GM18499 (cell line): ENCODE data around the gene SNX24.
"Not testable (repeated sequence)": the region's sequence is repeated elsewhere in the genome, so short reads cannot be mapped to it uniquely, and the experiment has no call there.

ENCODE experiments used
- ATAC-seq: cut with Tn5 transposase; IDR thresholded peaks from one replicate; pipeline ENCODE4 v1.9.1; 2021; ENCODE audit warnings: moderate number of reproducible peaks; ENCODE audit not compliant: insufficient read depth, unreplicated experiment

Gene SNX24

GRCh38 chr5:122957457-122957856 lies 112.0 kb downstream of the SNX24 start:
- ATAC-seq = no peak

GRCh38 chr5:122959740-122960445 lies 114.5 kb downstream of the SNX24 start:
- no peak for ATAC-seq

- ATAC-seq = no peak
Measured at GRCh38 chr5:122963305-122963704, 117.9 kb downstream of the SNX24 start.

- no peak for ATAC-seq
Measured at GRCh38 chr5:122965111-122965510, 119.7 kb downstream of the SNX24 start.

- ATAC-seq = no peak
Measured at GRCh38 chr5:122967085-122967484, 121.7 kb downstream of the SNX24 start.

GRCh38 chr5:122967625-122968024 lies 122.2 kb downstream of the SNX24 start:
- ATAC-seq = no peak

- not testable (repeated sequence) for ATAC-seq
Measured at GRCh38 chr5:122968056-122968455, 122.6 kb downstream of the SNX24 start.

- no peak for ATAC-seq
Measured at GRCh38 chr5:122971333-122971732, 125.9 kb downstream of the SNX24 start.

- no peak for ATAC-seq
Measured at GRCh38 chr5:122972877-122973276, 127.5 kb downstream of the SNX24 start.

GRCh38 chr5:122973759-122974158 lies 128.3 kb downstream of the SNX24 start:
- ATAC-seq = not testable (repeated sequence)

GRCh38 chr5:122974251-122974650 lies 128.8 kb downstream of the SNX24 start:
- ATAC-seq = not testable (repeated sequence)

GRCh38 chr5:122977319-122977718 lies 131.9 kb downstream of the SNX24 start:
- no peak for ATAC-seq

GRCh38 chr5:122978068-122978467 lies 132.7 kb downstream of the SNX24 start:
- ATAC-seq = no peak

- no peak for ATAC-seq
Measured at GRCh38 chr5:122978644-122979297, 133.4 kb downstream of the SNX24 start.

GRCh38 chr5:122981846-122982245 lies 136.4 kb downstream of the SNX24 start:
- ATAC-seq = no peak

GRCh38 chr5:122982376-122982775 lies 137.0 kb downstream of the SNX24 start:
- no peak for ATAC-seq

- ATAC-seq = no peak
Measured at GRCh38 chr5:122984425-122984824, 139.0 kb downstream of the SNX24 start.

GRCh38 chr5:122985006-122985700 lies 139.7 kb downstream of the SNX24 start:
- no peak for ATAC-seq

GRCh38 chr5:122985954-122986721 lies 140.7 kb downstream of the SNX24 start:
- peak; percentile 90 for ATAC-seq

- ATAC-seq = no peak
Measured at GRCh38 chr5:122996091-122996490, 150.7 kb downstream of the SNX24 start.

- ATAC-seq = no peak
Measured at GRCh38 chr5:122997294-122997693, 151.9 kb downstream of the SNX24 start.
